Retinal pigment epithelial cell (primary cell): Measurements from ENCODE around the gene KANSL1.
"Not testable (repeated sequence)": the region's sequence is repeated elsewhere in the genome, so short reads cannot be mapped to it uniquely, and the experiment has no call there.

Experiments used
- DNase-seq: peaks from one replicate; pipeline ENCODE4 v3.0.0-alpha.2; 2010; ENCODE audit warnings: low read depth
- H3K4me3 ChIP-seq: 2 replicates; pipeline ENCODE4 v1.5.1; 2011; ENCODE audit warnings: mild to moderate bottlenecking, low read length, control low read depth, moderate library complexity
- CTCF ChIP-seq: conservative IDR thresholded peaks from 2 replicates; pipeline ENCODE4 v1.5.1; 2011; ENCODE audit warnings: low read depth, low read length, control low read depth, inconsistent platforms

The KANSL1 gene

DNA sequence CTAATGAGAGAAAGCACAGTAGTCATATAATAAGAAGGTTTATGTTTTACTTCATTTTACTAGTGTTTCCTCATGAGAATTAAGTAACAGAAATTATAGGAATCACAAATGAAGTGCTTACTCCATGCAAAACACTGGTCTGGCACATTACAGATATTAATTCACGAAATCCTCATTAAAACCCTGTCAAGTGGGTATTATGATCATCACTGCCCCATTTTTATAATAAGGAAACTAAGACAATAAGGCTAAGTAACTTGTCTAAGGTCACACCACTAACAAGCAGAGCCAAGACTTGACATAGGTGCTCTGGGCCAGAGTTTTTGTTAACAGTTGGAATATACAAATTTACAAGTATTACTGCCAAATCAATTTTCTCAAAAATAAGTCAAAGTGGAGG lies 83.0 kb downstream of the KANSL1 start:
- TF ChIP-seq CTCF: no peak
- no peak overlapping the region for H3K4me3 ChIP-seq
- no peak for DNase-seq

- no peak overlapping the region for H3K4me3 ChIP-seq
- no peak for TF ChIP-seq CTCF
- no peak for DNase-seq
Observed at GRCh38 chr17:46109603-46110189, 83.5 kb downstream of the KANSL1 start.

DNA sequence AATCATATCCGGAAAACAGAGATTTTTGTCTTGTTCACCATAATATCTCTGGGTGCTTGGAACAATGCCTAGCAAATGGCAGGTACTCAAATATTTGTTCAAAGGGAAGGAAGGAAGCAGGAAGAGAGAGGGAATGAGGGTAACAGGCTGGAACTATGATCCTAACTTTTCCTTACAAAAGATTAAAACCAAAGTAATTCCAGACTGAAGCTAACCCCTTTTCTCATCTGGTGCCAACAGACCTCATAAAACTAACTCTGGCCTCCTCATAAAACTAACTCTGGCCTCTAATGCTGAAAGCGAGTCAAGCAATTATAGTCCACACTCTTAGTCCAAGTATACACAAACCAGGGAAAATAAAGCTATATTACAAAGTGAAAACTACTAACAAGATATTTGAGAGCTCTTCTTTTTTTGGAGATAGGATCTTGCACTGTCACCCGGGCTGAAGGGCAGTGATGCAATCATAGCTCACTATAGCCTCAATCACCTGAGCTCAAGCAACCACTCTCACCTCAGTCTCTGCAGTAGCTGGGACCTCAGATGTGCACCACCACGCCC lies 84.6 kb downstream of the KANSL1 start:
- no peak for TF ChIP-seq CTCF
- H3K4me3 ChIP-seq: no peak overlapping the region
- no peak for DNase-seq

DNA sequence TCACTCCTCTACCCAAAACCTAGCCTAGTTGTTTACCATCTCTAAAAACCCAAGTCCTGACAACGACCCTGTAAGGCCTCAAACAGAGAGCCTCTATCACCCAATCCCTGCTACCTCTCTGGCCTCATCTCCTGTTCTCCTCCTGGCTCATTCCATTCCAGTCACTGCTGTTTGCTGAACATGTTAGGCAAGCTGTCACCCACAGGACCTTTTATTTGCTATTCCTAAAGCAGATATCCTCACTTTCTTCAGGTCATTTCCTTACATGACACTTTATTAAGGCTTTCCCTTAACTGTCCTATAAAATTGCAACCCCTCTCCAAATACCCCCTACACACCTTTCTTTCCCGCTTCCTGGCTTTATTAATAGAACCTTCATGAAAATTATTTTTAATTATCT lies 85.1 kb downstream of the KANSL1 start:
- no peak for DNase-seq
- no peak overlapping the region for H3K4me3 ChIP-seq
- TF ChIP-seq CTCF: no peak

DNA sequence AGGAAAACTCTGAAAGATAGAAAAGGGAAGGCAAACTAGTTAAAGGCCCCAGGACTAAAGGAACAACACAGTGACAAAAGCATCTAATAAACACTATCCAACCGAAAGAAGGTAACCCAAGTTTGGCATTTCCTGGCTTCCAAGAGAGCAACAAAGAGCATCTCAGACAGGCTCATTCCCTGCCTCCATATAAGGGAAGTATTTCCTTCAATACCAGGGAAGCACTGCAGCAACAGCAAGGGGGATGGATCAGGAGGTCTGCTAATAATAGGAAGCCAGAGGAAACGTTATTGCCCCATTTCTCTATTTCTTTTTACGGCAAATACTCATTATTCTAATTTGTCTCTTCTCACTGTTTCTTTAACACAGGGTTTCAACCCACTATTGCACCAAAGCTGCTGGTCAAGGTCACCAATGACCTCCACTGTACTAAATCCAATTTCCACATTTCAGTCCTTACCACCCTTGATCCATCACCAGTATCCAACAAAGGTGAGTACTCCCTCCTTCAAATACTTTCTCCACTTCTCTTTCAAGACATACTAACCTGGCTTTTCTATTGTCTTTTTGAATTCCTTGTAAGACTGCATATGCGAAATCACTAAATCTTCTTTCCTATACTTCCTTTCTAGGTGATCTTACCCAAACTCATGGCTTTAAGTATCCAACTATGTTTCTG lies 86.1 kb downstream of the KANSL1 start:
- H3K4me3 ChIP-seq: no peak overlapping the region
- DNase-seq: no peak
- no peak for TF ChIP-seq CTCF

DNA sequence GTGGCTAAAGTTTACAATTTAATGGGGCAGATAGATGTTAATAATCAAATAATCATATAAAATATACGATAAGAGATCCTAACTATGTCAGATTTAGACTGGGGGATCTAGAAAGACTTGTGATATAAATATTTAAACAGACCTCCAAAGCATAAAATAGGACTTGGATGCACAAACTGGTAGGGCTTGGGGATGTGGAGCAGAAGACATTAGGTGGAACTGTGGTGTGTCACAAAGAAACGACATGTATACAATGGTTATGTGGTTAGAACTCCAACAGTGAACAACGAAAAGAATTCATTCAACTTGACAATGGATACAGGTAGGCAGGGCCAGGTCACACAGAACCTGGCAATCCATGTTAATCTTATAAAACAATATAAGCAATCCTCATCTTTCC lies 90.4 kb downstream of the KANSL1 start:
- DNase-seq, H3K4me3 ChIP-seq: not testable (repeated sequence)

- H3K4me3 ChIP-seq, DNase-seq: not testable (repeated sequence)
Observed at GRCh38 chr17:46101785-46102617, 91.2 kb downstream of the KANSL1 start.

- H3K4me3 ChIP-seq: no peak overlapping the region
- DNase-seq: no peak
- TF ChIP-seq CTCF: no peak
Observed at GRCh38 chr17:46100590-46100989, 92.6 kb downstream of the KANSL1 start.
